ENCODE measurements around the gene SLC7A1. TPM values are rescaled to one million over a fixed set of nuclear protein-coding genes. Genes with fewer than 3 reads are reported as not detected.

Gene SLC7A1
- total and polyA plus RNA-seq, 2 of the 8 experiments (the other 6 are each of a cell fraction or from before 2014, with no cell fraction given), result 26.8 to 114 TPM

DNA sequence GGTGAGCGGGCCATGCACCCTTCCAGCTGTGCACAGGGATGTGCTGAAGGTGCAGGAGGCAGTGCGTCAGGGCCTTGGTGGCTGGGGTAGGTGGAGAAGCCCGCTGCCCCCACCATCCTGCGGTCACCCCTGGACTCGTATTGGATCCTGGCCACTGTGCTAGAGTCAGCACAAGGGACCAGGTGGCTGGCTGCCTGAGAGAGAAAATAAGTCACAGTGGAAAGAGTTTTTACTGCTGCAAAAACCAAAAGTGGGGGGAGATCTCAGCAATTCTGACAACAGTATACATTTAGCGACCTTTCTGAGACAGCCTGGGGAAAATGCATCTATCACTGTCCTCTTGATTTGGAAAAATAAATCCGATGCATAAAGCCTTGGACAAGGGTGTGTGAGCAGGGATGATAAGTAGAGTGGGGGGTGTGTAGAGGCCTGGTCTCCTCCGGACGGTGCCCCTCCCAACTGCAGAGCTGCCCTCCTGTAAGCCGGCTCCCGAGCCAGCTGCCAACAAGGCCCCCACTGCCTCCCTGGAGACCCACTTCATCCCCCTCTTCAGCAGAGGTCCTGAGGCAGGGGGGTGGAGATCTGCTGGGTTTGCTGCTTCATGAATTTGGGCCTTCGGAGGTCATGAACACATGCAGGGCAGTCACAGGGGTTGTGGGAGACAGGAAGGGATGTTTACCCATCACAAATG lies 84.2 kb downstream of the SLC7A1 start:
- no peaks in the 10 kb centered on the region for H3K27me3 ChIP-seq (replicated peaks in 1 of 4; ENCODE audit: control insufficient read depth in 3 of 4, extremely low read depth in 1 of 4, insufficient read depth in 3 of 4, low read length in 3 of 4)
- CTCF ChIA-PET (ENCODE audit: partially characterized antibody), result interaction anchor here (17.8 kb wide), 1 partner anchor 196 kb away, joined by 210 read pairs; no protein-coding TSS in a partner anchor
- H4K20me1 ChIP-seq (replicated peaks in 1 of 2; ENCODE audit: control insufficient read depth in 1 of 2, insufficient read depth in 2 of 2, low read length in 2 of 2), result peaks cover 1 to 11% of the 10 kb centered on the region in 2 experiments
- H3K4me2 ChIP-seq (ENCODE audit: insufficient read depth in 1 of 2, low read depth in 2 of 2, low read length in 2 of 2), result no peak overlapping the region
- no peak overlapping the region for H3K27ac ChIP-seq (ENCODE audit: low read depth, low read length)
- H3K36me3 ChIP-seq (ENCODE audit: control insufficient read depth in 2 of 4, insufficient read depth in 4 of 4, low read length in 3 of 4), result peaks cover 3 to 34% (median 22%) of the 10 kb centered on the region in 4 experiments; a peak in 7 of 8 replicates
- H4K91ac ChIP-seq (replicated peaks; ENCODE audit: insufficient read length, low read length), result no peak overlapping the region
- H3K23me2 ChIP-seq (ENCODE audit: low read depth, low read length), result no peaks in the 10 kb centered on the region
- POLR2A ChIA-PET (ENCODE audit: partially characterized antibody), result interaction anchor here (1.0 to 1.6 kb wide), 3 partner anchors 8 to 76 kb away, joined by 3 to 4 read pairs (median 3); no protein-coding TSS in a partner anchor
- no peak overlapping the region for H3K23ac ChIP-seq (ENCODE audit: insufficient read length)
- H3K56ac ChIP-seq (replicated peaks; ENCODE audit: insufficient read length, low read depth, low read length), result no peak overlapping the region
- H4K5ac ChIP-seq (ENCODE audit: insufficient read length, low read depth, low read length), result no peak overlapping the region
- no peak overlapping the region for H2BK5ac ChIP-seq (ENCODE audit: low read depth, low read length)
- H3K9ac ChIP-seq (replicated peaks in 1 of 4; ENCODE audit: extremely low read depth in 1 of 4, low read depth in 3 of 4, low read length in 3 of 4), result no peak overlapping the region
- no peaks in the 10 kb centered on the region for H3K79me2 ChIP-seq (ENCODE audit: control insufficient read depth in 1 of 2, insufficient read depth in 2 of 2, low read length in 2 of 2)
- H3K4ac ChIP-seq (replicated peaks; ENCODE audit: insufficient read length, low read depth, low read length), result no peak overlapping the region
- no peak overlapping the region for H2BK20ac ChIP-seq (ENCODE audit: low read length)
- no peak overlapping the region for H2AFZ ChIP-seq (ENCODE audit: low read length)
- 87% methylated on average over 11 of the region's 12 CpGs; no CpG with 5 or more reads in 1 of the 2 experiments for WGBS, 2 experiments (ENCODE audit: extremely low coverage in 1 of 2, insufficient coverage in 1 of 2, insufficient read length in 1 of 2, insufficient replicate concordance in 2 of 2, low coverage in 1 of 2, low lambda C conversion rate in 2 of 2, missing lambda C conversion rate in 1 of 2)
- no peaks in the 10 kb centered on the region; the same call in 1 of the 2 replicates for H3K79me1 ChIP-seq (ENCODE audit: low read depth, low read length)
- peak overlapping the region; percentile 48; the same call in 1 of the 2 replicates for H4K8ac ChIP-seq (ENCODE audit: extremely low read depth, insufficient read depth, low read length)
- DNase-seq (ENCODE audit: low read depth in 1 of 2, low spot score in 2 of 2) (no peak), FAIRE-seq (no peak)
- no peak overlapping the region for H3K4me3 ChIP-seq (ENCODE audit: extremely low read depth in 1 of 4, insufficient read depth in 2 of 4, low read depth in 3 of 4, low read length in 4 of 4)
- no peaks in the 10 kb centered on the region for H3K9me3 ChIP-seq (ENCODE audit: insufficient read depth in 2 of 2, low read depth in 1 of 2, low read length in 1 of 2)
- H3K4me1 ChIP-seq (replicated peaks in 1 of 4; ENCODE audit: control insufficient read depth in 3 of 4, insufficient read depth in 4 of 4, low read length in 3 of 4), result no peaks in the 10 kb centered on the region
- no peak overlapping the region for H2BK120ac ChIP-seq (replicated peaks; ENCODE audit: low read depth, low read length)
- H2BK12ac ChIP-seq (ENCODE audit: low read depth, low read length), result no peak overlapping the region
- no peak overlapping the region for H3K14ac ChIP-seq (ENCODE audit: insufficient read length)
- no peak overlapping the region for H2AK5ac ChIP-seq (ENCODE audit: low read depth, low read length)
- no peak overlapping the region for H3K18ac ChIP-seq (ENCODE audit: extremely low read depth, low read length)
- no peak overlapping the region for H2BK15ac ChIP-seq (ENCODE audit: low read length)
- TF ChIP-seq POLR2A (IDR thresholded peaks at IDR 0.05; ENCODE audit: control extremely low read depth in 1 of 2, low read depth in 2 of 2, low read length in 2 of 2) (no peak), GABPA (IDR thresholded peaks at IDR 0.05; ENCODE audit: borderline replicate concordance, insufficient read depth, low read length) (no peak)

Measured in H1 (cell line).